ENCODE measurements around the gene ELL2. TPM values are rescaled to one million over a fixed set of nuclear protein-coding genes. Genes with fewer than 3 reads are reported as not detected.

ELL2 gene
- polyA plus RNA-seq, 1 donor from 2014 or later: 1.4 TPM

DNA sequence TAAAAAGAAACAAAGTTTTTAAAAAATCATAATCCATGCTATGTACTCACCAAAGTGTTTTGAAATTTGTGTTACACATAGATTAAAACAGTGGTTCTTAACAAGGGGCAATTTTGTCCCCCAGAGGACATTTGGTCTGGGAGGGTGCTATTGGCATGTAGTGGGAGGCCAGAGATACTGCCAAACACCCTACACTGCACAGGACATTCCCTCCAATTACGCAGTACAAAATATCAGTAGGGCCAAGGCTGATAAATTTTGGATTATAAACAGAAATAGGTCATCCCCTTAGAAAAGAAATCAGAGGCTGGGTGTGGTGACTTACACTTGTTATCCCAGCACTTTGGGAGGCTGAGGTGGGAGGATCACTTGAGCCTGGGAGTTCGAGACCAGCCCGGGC lies 38.9 kb downstream of the ELL2 start:
- H3K36me3 ChIP-seq (ENCODE audit: insufficient read depth, low read length): no peaks in the 10 kb centered on the region
- no peaks in the 10 kb centered on the region for H3K9me3 ChIP-seq (ENCODE audit: low read length)
- no peak overlapping the region for H2AFZ ChIP-seq (ENCODE audit: low read depth, low read length)
- H3K27me3 ChIP-seq (ENCODE audit: insufficient read depth, low read depth, low read length): no peaks in the 10 kb centered on the region
- no peak overlapping the region for H3K9ac ChIP-seq (ENCODE audit: low read length)
- no peaks in the 10 kb centered on the region for H3F3A ChIP-seq (ENCODE audit: insufficient read depth, low read length, poor library complexity, severe bottlenecking)
- no peaks in the 10 kb centered on the region for H4K20me1 ChIP-seq (ENCODE audit: insufficient read depth)
- no peak for TF ChIP-seq MXI1 (conservative IDR thresholded peaks at IDR 0.05; ENCODE audit: poor library complexity, severe bottlenecking)
- TF ChIP-seq, protein P1, sequence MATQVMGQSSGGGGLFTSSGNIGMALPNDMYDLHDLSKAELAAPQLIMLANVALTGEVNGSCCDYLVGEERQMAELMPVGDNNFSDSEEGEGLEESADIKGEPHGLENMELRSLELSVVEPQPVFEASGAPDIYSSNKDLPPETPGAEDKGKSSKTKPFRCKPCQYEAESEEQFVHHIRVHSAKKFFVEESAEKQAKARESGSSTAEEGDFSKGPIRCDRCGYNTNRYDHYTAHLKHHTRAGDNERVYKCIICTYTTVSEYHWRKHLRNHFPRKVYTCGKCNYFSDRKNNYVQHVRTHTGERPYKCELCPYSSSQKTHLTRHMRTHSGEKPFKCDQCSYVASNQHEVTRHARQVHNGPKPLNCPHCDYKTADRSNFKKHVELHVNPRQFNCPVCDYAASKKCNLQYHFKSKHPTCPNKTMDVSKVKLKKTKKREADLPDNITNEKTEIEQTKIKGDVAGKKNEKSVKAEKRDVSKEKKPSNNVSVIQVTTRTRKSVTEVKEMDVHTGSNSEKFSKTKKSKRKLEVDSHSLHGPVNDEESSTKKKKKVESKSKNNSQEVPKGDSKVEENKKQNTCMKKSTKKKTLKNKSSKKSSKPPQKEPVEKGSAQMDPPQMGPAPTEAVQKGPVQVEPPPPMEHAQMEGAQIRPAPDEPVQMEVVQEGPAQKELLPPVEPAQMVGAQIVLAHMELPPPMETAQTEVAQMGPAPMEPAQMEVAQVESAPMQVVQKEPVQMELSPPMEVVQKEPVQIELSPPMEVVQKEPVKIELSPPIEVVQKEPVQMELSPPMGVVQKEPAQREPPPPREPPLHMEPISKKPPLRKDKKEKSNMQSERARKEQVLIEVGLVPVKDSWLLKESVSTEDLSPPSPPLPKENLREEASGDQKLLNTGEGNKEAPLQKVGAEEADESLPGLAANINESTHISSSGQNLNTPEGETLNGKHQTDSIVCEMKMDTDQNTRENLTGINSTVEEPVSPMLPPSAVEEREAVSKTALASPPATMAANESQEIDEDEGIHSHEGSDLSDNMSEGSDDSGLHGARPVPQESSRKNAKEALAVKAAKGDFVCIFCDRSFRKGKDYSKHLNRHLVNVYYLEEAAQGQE (IDR thresholded peaks at IDR 0.05; ENCODE audit: borderline replicate concordance): no peak
- no peak for TF ChIP-seq EZH2 (IDR thresholded peaks at IDR 0.05; ENCODE audit: borderline replicate concordance, insufficient read depth, low read length, poor library complexity, severe bottlenecking)
- TF ChIP-seq SMC3 (conservative IDR thresholded peaks at IDR 0.05; ENCODE audit: poor library complexity): no peak
- TF ChIP-seq, protein P2, sequence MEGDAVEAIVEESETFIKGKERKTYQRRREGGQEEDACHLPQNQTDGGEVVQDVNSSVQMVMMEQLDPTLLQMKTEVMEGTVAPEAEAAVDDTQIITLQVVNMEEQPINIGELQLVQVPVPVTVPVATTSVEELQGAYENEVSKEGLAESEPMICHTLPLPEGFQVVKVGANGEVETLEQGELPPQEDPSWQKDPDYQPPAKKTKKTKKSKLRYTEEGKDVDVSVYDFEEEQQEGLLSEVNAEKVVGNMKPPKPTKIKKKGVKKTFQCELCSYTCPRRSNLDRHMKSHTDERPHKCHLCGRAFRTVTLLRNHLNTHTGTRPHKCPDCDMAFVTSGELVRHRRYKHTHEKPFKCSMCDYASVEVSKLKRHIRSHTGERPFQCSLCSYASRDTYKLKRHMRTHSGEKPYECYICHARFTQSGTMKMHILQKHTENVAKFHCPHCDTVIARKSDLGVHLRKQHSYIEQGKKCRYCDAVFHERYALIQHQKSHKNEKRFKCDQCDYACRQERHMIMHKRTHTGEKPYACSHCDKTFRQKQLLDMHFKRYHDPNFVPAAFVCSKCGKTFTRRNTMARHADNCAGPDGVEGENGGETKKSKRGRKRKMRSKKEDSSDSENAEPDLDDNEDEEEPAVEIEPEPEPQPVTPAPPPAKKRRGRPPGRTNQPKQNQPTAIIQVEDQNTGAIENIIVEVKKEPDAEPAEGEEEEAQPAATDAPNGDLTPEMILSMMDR (IDR thresholded peaks at IDR 0.05; ENCODE audit: poor library complexity, severe bottlenecking): no peak
- TF ChIP-seq EP300 (conservative IDR thresholded peaks at IDR 0.05; ENCODE audit: poor library complexity, severe bottlenecking): no peak
- H3K9me2 ChIP-seq (ENCODE audit: insufficient read depth, low read length): no peaks in the 10 kb centered on the region
- H3K79me2 ChIP-seq (replicated peaks; ENCODE audit: insufficient read depth, low read length): no peaks in the 10 kb centered on the region
- H3K27ac ChIP-seq (ENCODE audit: low read length): no peak overlapping the region
- no peak overlapping the region for H3K4me2 ChIP-seq (ENCODE audit: low read length)
- H3K4me3 ChIP-seq (ENCODE audit: low read length): no peak overlapping the region

DNA sequence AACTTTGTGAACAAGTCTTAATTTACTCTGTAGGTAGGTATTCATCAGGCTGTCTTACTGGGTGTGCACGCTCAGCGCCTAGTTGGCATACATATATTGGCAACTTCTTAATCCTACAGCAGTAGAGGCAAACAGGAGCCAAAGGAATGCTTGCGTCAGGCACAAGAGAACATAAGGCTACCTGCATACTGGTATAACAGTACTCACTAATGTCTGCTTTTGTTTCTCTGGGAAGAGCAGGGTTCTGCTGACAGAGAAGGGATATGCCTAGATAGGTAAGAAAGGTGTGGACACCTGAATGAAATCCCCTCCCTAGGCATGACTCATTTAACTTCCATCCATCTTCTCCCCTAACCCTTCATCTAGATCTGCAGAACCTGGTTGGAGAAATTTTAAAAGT lies 40.1 kb downstream of the ELL2 start:
- Histone ChIP-seq H3K4me2 (ENCODE audit: low read length) (no peak overlapping the region), H3K79me2 (replicated peaks; ENCODE audit: insufficient read depth, low read length) (no peaks in the 10 kb centered on the region), H3F3A (ENCODE audit: insufficient read depth, low read length, poor library complexity, severe bottlenecking) (no peaks in the 10 kb centered on the region), H3K9ac (ENCODE audit: low read length) (no peak overlapping the region), H4K20me1 (ENCODE audit: insufficient read depth) (no peaks in the 10 kb centered on the region), H3K27ac (ENCODE audit: low read length) (no peak overlapping the region), H3K4me3 (ENCODE audit: low read length) (no peak overlapping the region), H3K27me3 (ENCODE audit: insufficient read depth, low read depth, low read length) (no peaks in the 10 kb centered on the region), H3K9me3 (ENCODE audit: low read length) (no peaks in the 10 kb centered on the region), H2AFZ (ENCODE audit: low read depth, low read length) (no peak overlapping the region), H3K36me3 (ENCODE audit: insufficient read depth, low read length) (no peaks in the 10 kb centered on the region), H3K9me2 (ENCODE audit: insufficient read depth, low read length) (no peaks in the 10 kb centered on the region)
- no peak for TF ChIP-seq TAF1 (IDR thresholded peaks at IDR 0.05; ENCODE audit: low read depth)
- TF ChIP-seq EP300 (conservative IDR thresholded peaks at IDR 0.05; ENCODE audit: poor library complexity, severe bottlenecking): no peak
- TF ChIP-seq POLR2AphosphoS5 (IDR thresholded peaks at IDR 0.05): no peak
- TF ChIP-seq EZH2 (IDR thresholded peaks at IDR 0.05; ENCODE audit: borderline replicate concordance, insufficient read depth, low read length, poor library complexity, severe bottlenecking): no peak
- no peak for TF ChIP-seq MXI1 (conservative IDR thresholded peaks at IDR 0.05; ENCODE audit: poor library complexity, severe bottlenecking)
- TF ChIP-seq, protein P2 (IDR thresholded peaks at IDR 0.05; ENCODE audit: poor library complexity, severe bottlenecking): no peak
- TF ChIP-seq, protein P1 (IDR thresholded peaks at IDR 0.05; ENCODE audit: borderline replicate concordance): no peak
- TF ChIP-seq RAD21 (conservative IDR thresholded peaks at IDR 0.05): no peak
- TF ChIP-seq SMC3 (conservative IDR thresholded peaks at IDR 0.05; ENCODE audit: poor library complexity): no peak

Measured in neural cell (in vitro differentiated cells).